DLD1 (cell line): ENCODE measurements around the gene MFAP3L.

Experiments used
- in situ Hi-C: cut with HindIII; loops from 2 replicates; pipeline ENCODE4 v1.10.0; 2017; ENCODE audit warnings: low sequenced_read_pairs

Gene MFAP3L

GRCh38 chr4:169996379-169997240 is 29.6 kb downstream of the MFAP3L start:
- in situ Hi-C loops, result no loop called here

- in situ Hi-C loops, result no loop called here
These were observed 32.7 kb downstream of the MFAP3L start for GRCh38 chr4:169993531-169993930.

GRCh38 chr4:169988252-169988651 is 37.9 kb downstream of the MFAP3L start:
- in situ Hi-C loops, result no loop called here

GRCh38 chr4:169987327-169988228 is 38.6 kb downstream of the MFAP3L start:
- in situ Hi-C loops, result no loop called here

GRCh38 chr4:169986369-169986768 is 39.8 kb downstream of the MFAP3L start:
- in situ Hi-C loops, result no loop called here

- in situ Hi-C loops, result no loop called here
These were observed 40.3 kb downstream of the MFAP3L start for GRCh38 chr4:169985881-169986280.

GRCh38 chr4:169984745-169985144 is 41.5 kb downstream of the MFAP3L start:
- in situ Hi-C loops, result no loop called here

- in situ Hi-C loops, result no loop called here
These were observed 42.0 kb downstream of the MFAP3L start for GRCh38 chr4:169984173-169984572.

GRCh38 chr4:169976951-169977350 is 49.2 kb downstream of the MFAP3L start:
- in situ Hi-C loops, result no loop called here

GRCh38 chr4:169975838-169976796 is 50.1 kb downstream of the MFAP3L start:
- in situ Hi-C loops, result no loop called here

- in situ Hi-C loops, result no loop called here
These were observed 50.9 kb downstream of the MFAP3L start for GRCh38 chr4:169975131-169975837.

GRCh38 chr4:169971456-169972015 is 54.7 kb downstream of the MFAP3L start:
- in situ Hi-C loops, result no loop called here

- in situ Hi-C loops, result no loop called here
These were observed 57.2 kb downstream of the MFAP3L start for GRCh38 chr4:169968999-169969398.

- in situ Hi-C loops, result no loop called here
These were observed 62.2 kb downstream of the MFAP3L start for GRCh38 chr4:169963998-169964397.

- in situ Hi-C loops, result no loop called here
These were observed 66.9 kb downstream of the MFAP3L start for GRCh38 chr4:169959254-169959653.

- in situ Hi-C loops, result no loop called here
These were observed 67.6 kb downstream of the MFAP3L start for GRCh38 chr4:169958629-169959028.

GRCh38 chr4:169957785-169958184 is 68.4 kb downstream of the MFAP3L start:
- in situ Hi-C loops, result no loop called here

GRCh38 chr4:169956091-169956843 is 69.9 kb downstream of the MFAP3L start:
- in situ Hi-C loops, result no loop called here

GRCh38 chr4:169955521-169955920 is 70.7 kb downstream of the MFAP3L start:
- in situ Hi-C loops, result no loop called here
